GM19397 (cell line): Measurements from ENCODE around the gene MYOM3.
"Not testable (repeated sequence)": the region's sequence is repeated elsewhere in the genome, so short reads cannot be mapped to it uniquely, and the experiment has no call there.

ENCODE experiments used
- ATAC-seq: cut with Tn5 transposase; IDR thresholded peaks from one replicate; pipeline ENCODE4 v1.9.1; 2021; ENCODE audit warnings: mild to moderate bottlenecking, moderate library complexity; ENCODE audit not compliant: unreplicated experiment

MYOM3 gene

GRCh38 chr1:24074817-24075589 is 36.9 kb downstream of the MYOM3 start:
- ATAC-seq = no peak

- ATAC-seq = no peak
Observed at GRCh38 chr1:24074196-24074595, 37.7 kb downstream of the MYOM3 start.

- ATAC-seq = no peak
Observed at GRCh38 chr1:24071941-24072340, 40.0 kb downstream of the MYOM3 start.

- no peak for ATAC-seq
Observed at GRCh38 chr1:24070821-24071393, 41.0 kb downstream of the MYOM3 start.

- no peak for ATAC-seq
Observed at GRCh38 chr1:24069817-24070216, 42.1 kb downstream of the MYOM3 start.

GRCh38 chr1:24067978-24068377 is 44.0 kb downstream of the MYOM3 start:
- ATAC-seq = no peak

GRCh38 chr1:24065304-24065703 is 46.6 kb downstream of the MYOM3 start:
- ATAC-seq = no peak

- ATAC-seq = no peak
Observed at GRCh38 chr1:24062221-24062620, 49.7 kb downstream of the MYOM3 start.

GRCh38 chr1:24060482-24060881 is 51.5 kb downstream of the MYOM3 start:
- ATAC-seq = no peak

GRCh38 chr1:24058671-24059455 is 53.1 kb downstream of the MYOM3 start:
- no peak for ATAC-seq

- no peak for ATAC-seq
Observed at GRCh38 chr1:24057171-24057570, 54.8 kb downstream of the MYOM3 start.

GRCh38 chr1:24055681-24056080 is 56.3 kb downstream of the MYOM3 start:
- ATAC-seq = no peak

GRCh38 chr1:24052220-24052619 is 59.7 kb downstream of the MYOM3 start:
- ATAC-seq = no peak

- ATAC-seq = no peak
Observed at GRCh38 chr1:24051206-24051945, 60.6 kb downstream of the MYOM3 start.

- ATAC-seq = no peak
Observed at GRCh38 chr1:24049733-24050132, 62.2 kb downstream of the MYOM3 start.

GRCh38 chr1:24048894-24049293 is 63.0 kb downstream of the MYOM3 start:
- not testable (repeated sequence) for ATAC-seq

- no peak for ATAC-seq
Observed at GRCh38 chr1:24048205-24048869, 63.6 kb downstream of the MYOM3 start.

- no peak for ATAC-seq
Observed at GRCh38 chr1:24047110-24047477, 64.8 kb downstream of the MYOM3 start.

GRCh38 chr1:24045771-24046170 is 66.2 kb downstream of the MYOM3 start:
- ATAC-seq = no peak

GRCh38 chr1:24044672-24045071 is 67.3 kb downstream of the MYOM3 start:
- not testable (repeated sequence) for ATAC-seq
